IPS-15b (cell line): Measurements from ENCODE around the gene C5AR2.

Experiments
- H3K27me3 ChIP-seq: one replicate; pipeline ENCODE4 v1.6.1; 2013; ENCODE audit warnings: low read length; ENCODE audit not compliant: control insufficient read depth, insufficient read depth
- H3K36me3 ChIP-seq: one replicate; pipeline ENCODE4 v1.6.1; 2013; ENCODE audit warnings: low read length; ENCODE audit not compliant: control insufficient read depth, insufficient read depth
- H3K4me1 ChIP-seq: one replicate; pipeline ENCODE4 v1.6.1; 2013; ENCODE audit warnings: mild to moderate bottlenecking, low read length; ENCODE audit not compliant: control insufficient read depth, insufficient read depth
- H3K4me3 ChIP-seq: one replicate; pipeline ENCODE4 v1.5.1; 2013; ENCODE audit warnings: low read depth, low read length
- H3K9ac ChIP-seq: one replicate; pipeline ENCODE4 v1.6.1; 2013; ENCODE audit warnings: low read depth, mild to moderate bottlenecking, low read length
- H3K9me3 ChIP-seq: one replicate; pipeline ENCODE4 v1.6.1; 2013; ENCODE audit warnings: mild to moderate bottlenecking, low read length; ENCODE audit not compliant: control insufficient read depth, insufficient read depth

C5AR2 gene

GRCh38 chr19:47372603-47373002 lies 40.6 kb downstream of the C5AR2 start:
- Histone ChIP-seq H3K36me3 (peaks cover 85% of the 10 kb centered on the region), H3K9ac (no peak overlapping the region), H3K27me3 (no peaks in the 10 kb centered on the region), H3K9me3 (no peaks in the 10 kb centered on the region), H3K4me3 (no peak overlapping the region), H3K4me1 (no peaks in the 10 kb centered on the region)

- peaks cover 93% of the 10 kb centered on the region for H3K36me3 ChIP-seq
- no peak overlapping the region for H3K9ac ChIP-seq
- no peak overlapping the region for H3K4me3 ChIP-seq
- no peaks in the 10 kb centered on the region for H3K4me1 ChIP-seq
- no peaks in the 10 kb centered on the region for H3K9me3 ChIP-seq
- H3K27me3 ChIP-seq = no peaks in the 10 kb centered on the region
These were observed 41.6 kb downstream of the C5AR2 start for GRCh38 chr19:47373246-47374240.

GRCh38 chr19:47374876-47375693 lies 43.1 kb downstream of the C5AR2 start:
- Histone ChIP-seq H3K4me3 (no peak overlapping the region), H3K36me3 (peaks cover 91% of the 10 kb centered on the region), H3K9ac (no peak overlapping the region)

GRCh38 chr19:47375694-47376588 lies 44.0 kb downstream of the C5AR2 start:
- peaks cover 93% of the 10 kb centered on the region for H3K36me3 ChIP-seq
- no peaks in the 10 kb centered on the region for H3K27me3 ChIP-seq

More at GRCh38 chr19:47374876-47375693, 43.1 kb downstream of the C5AR2 start:
- H3K9me3 ChIP-seq = no peaks in the 10 kb centered on the region
- H3K4me1 ChIP-seq = no peaks in the 10 kb centered on the region
- no peaks in the 10 kb centered on the region for H3K27me3 ChIP-seq

GRCh38 chr19:47376589-47377144 lies 44.7 kb downstream of the C5AR2 start:
- no peaks in the 10 kb centered on the region for H3K27me3 ChIP-seq
- H3K4me3 ChIP-seq = no peak overlapping the region
- peaks cover 92% of the 10 kb centered on the region for H3K36me3 ChIP-seq
- no peaks in the 10 kb centered on the region for H3K4me1 ChIP-seq
- no peak overlapping the region for H3K9ac ChIP-seq
- no peaks in the 10 kb centered on the region for H3K9me3 ChIP-seq

More at GRCh38 chr19:47375694-47376588, 44.0 kb downstream of the C5AR2 start:
- Histone ChIP-seq H3K9ac (no peak overlapping the region), H3K9me3 (no peaks in the 10 kb centered on the region), H3K4me3 (no peak overlapping the region), H3K4me1 (no peaks in the 10 kb centered on the region)

GRCh38 chr19:47377208-47377701 lies 45.3 kb downstream of the C5AR2 start:
- H3K4me3 ChIP-seq = no peak overlapping the region
- H3K9me3 ChIP-seq = no peaks in the 10 kb centered on the region
- H3K27me3 ChIP-seq = no peaks in the 10 kb centered on the region
- H3K4me1 ChIP-seq = no peaks in the 10 kb centered on the region
- H3K9ac ChIP-seq = no peak overlapping the region
- peaks cover 90% of the 10 kb centered on the region for H3K36me3 ChIP-seq

GRCh38 chr19:47377801-47378200 lies 45.8 kb downstream of the C5AR2 start:
- H3K9ac ChIP-seq = no peak overlapping the region
- peaks cover 85% of the 10 kb centered on the region for H3K36me3 ChIP-seq
- H3K4me3 ChIP-seq = no peak overlapping the region
- no peaks in the 10 kb centered on the region for H3K27me3 ChIP-seq
- H3K9me3 ChIP-seq = no peaks in the 10 kb centered on the region
- H3K4me1 ChIP-seq = no peaks in the 10 kb centered on the region

GRCh38 chr19:47378246-47378645 lies 46.3 kb downstream of the C5AR2 start:
- no peaks in the 10 kb centered on the region for H3K9me3 ChIP-seq
- H3K4me3 ChIP-seq = no peak overlapping the region
- no peaks in the 10 kb centered on the region for H3K4me1 ChIP-seq
- no peaks in the 10 kb centered on the region for H3K27me3 ChIP-seq
- H3K9ac ChIP-seq = no peak overlapping the region
- H3K36me3 ChIP-seq = peaks cover 81% of the 10 kb centered on the region

GRCh38 chr19:47379381-47379938 lies 47.5 kb downstream of the C5AR2 start:
- H3K4me3 ChIP-seq = no peak overlapping the region
- H3K9ac ChIP-seq = no peak overlapping the region
- no peaks in the 10 kb centered on the region for H3K9me3 ChIP-seq
- H3K27me3 ChIP-seq = no peaks in the 10 kb centered on the region
- no peaks in the 10 kb centered on the region for H3K4me1 ChIP-seq
- H3K36me3 ChIP-seq = peaks cover 70% of the 10 kb centered on the region

- Histone ChIP-seq H3K27me3 (no peaks in the 10 kb centered on the region), H3K36me3 (peaks cover 59% of the 10 kb centered on the region), H3K9me3 (no peaks in the 10 kb centered on the region), H3K4me1 (peaks cover under 1% of the 10 kb centered on the region), H3K4me3 (no peak overlapping the region), H3K9ac (no peak overlapping the region)
These were observed 48.6 kb downstream of the C5AR2 start for GRCh38 chr19:47380559-47380958.
